Breast epithelium (tissue), 3 donors: ENCODE data around the gene SKA3.

Experiments
- POLR2AphosphoS5 ChIP-seq, 3 donors: sonication (generic); formaldehyde crosslinking; IDR thresholded peaks; one replicate each; pipeline ENCODE4 v1.6.1; 2017; ENCODE audit warnings: antibody characterized with exemption in 3 of 3
- TF ChIP-seq, protein P1 (sequence below), 3 donors: fragments of 450-650 bp; IDR thresholded peaks; one replicate each; pipeline ENCODE4 v1.5.1; 2016 to 2017; ENCODE audit warnings: antibody characterized with exemption in 3 of 3, mild to moderate bottlenecking in 3 of 3, moderate library complexity in 3 of 3

DNA sequence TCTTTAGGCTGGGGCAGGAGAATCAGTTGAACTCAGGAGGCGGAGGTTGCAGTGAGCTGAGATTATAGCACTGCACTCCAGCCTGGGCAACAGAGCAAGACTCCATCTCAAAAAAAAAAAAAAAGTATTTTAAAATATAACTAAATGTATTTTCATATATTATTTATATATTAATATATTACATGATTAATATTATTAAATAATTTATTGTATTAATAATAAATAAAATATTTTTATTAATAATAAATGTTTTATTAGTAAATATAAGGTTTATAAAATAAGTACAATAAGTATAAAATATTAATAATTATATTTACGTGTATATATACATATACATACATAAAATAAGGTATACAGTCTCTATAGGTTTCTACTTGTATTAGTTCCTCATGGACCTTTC, 56.8 kb downstream of the SKA3 start:
- TF ChIP-seq POLR2AphosphoS5 (IDR thresholded peaks at IDR 0.05): no peak
- TF ChIP-seq, protein P1, sequence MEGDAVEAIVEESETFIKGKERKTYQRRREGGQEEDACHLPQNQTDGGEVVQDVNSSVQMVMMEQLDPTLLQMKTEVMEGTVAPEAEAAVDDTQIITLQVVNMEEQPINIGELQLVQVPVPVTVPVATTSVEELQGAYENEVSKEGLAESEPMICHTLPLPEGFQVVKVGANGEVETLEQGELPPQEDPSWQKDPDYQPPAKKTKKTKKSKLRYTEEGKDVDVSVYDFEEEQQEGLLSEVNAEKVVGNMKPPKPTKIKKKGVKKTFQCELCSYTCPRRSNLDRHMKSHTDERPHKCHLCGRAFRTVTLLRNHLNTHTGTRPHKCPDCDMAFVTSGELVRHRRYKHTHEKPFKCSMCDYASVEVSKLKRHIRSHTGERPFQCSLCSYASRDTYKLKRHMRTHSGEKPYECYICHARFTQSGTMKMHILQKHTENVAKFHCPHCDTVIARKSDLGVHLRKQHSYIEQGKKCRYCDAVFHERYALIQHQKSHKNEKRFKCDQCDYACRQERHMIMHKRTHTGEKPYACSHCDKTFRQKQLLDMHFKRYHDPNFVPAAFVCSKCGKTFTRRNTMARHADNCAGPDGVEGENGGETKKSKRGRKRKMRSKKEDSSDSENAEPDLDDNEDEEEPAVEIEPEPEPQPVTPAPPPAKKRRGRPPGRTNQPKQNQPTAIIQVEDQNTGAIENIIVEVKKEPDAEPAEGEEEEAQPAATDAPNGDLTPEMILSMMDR (IDR thresholded peaks at IDR 0.05): no peak
